Measurements from ENCODE around the gene STK11IP. TPM values are rescaled to one million over a fixed set of nuclear protein-coding genes. Genes with fewer than 3 reads are reported as not detected.

STK11IP gene
- total RNA-seq, 1 donor from 2014 or later = 58.5 TPM

GRCh38 chr2:219612577-219613286 is 15.1 kb downstream of the STK11IP start:
- ATAC-seq = no peak
- no peak for DNase-seq (ENCODE audit: low spot score)
- intact Hi-C loops (cut with DNase I) = no loop called here

- ATAC-seq = no peak
- intact Hi-C loops (cut with DNase I) = no loop called here
- no peak for DNase-seq (ENCODE audit: low spot score)
These were observed 15.9 kb downstream of the STK11IP start for GRCh38 chr2:219613461-219614070.

GRCh38 chr2:219614076-219614860 is 16.6 kb downstream of the STK11IP start:
- DNase-seq (ENCODE audit: low spot score) (no peak), ATAC-seq (no peak)
- intact Hi-C loops (cut with DNase I) = no loop called here

GRCh38 chr2:219615036-219615435 is 17.4 kb downstream of the STK11IP start:
- intact Hi-C loops (cut with DNase I) = no loop called here
- ATAC-seq (no peak), DNase-seq (ENCODE audit: low spot score) (no peak)

GRCh38 chr2:219615894-219616293 is 18.2 kb downstream of the STK11IP start:
- intact Hi-C loops (cut with DNase I) = no loop called here
- ATAC-seq (no peak), DNase-seq (ENCODE audit: low spot score) (no peak)

- ATAC-seq (peak; percentile 14), DNase-seq (ENCODE audit: low spot score) (no peak)
- intact Hi-C loops (cut with DNase I) = no loop called here
These were observed 18.9 kb downstream of the STK11IP start for GRCh38 chr2:219616550-219616949.

GRCh38 chr2:219618733-219619122 is 21.1 kb downstream of the STK11IP start:
- DNase-seq (ENCODE audit: low spot score) (no peak), ATAC-seq (no peak)
- intact Hi-C loops (cut with DNase I) = no loop called here

- DNase-seq (ENCODE audit: low spot score) (no peak), ATAC-seq (no peak)
- intact Hi-C loops (cut with DNase I) = no loop called here
These were observed 21.6 kb downstream of the STK11IP start for GRCh38 chr2:219619235-219619634.

GRCh38 chr2:219620546-219620945 is 22.9 kb downstream of the STK11IP start:
- DNase-seq (ENCODE audit: low spot score) (no peak), ATAC-seq (no peak)
- intact Hi-C loops (cut with DNase I) = no loop called here

- DNase-seq (ENCODE audit: low spot score) (no peak), ATAC-seq (no peak)
- intact Hi-C loops (cut with DNase I) = no loop called here
These were observed 24.3 kb downstream of the STK11IP start for GRCh38 chr2:219621935-219622334.

GRCh38 chr2:219622472-219622871 is 24.8 kb downstream of the STK11IP start:
- ATAC-seq (no peak), DNase-seq (ENCODE audit: low spot score) (no peak)
- intact Hi-C loops (cut with DNase I) = no loop called here

GRCh38 chr2:219624565-219624964 is 26.9 kb downstream of the STK11IP start:
- no peak for ATAC-seq
- no peak for DNase-seq (ENCODE audit: low spot score)
- intact Hi-C loops (cut with DNase I) = no loop called here

- intact Hi-C loops (cut with DNase I) = no loop called here
- DNase-seq (ENCODE audit: low spot score) = no peak
- ATAC-seq = no peak
These were observed 27.5 kb downstream of the STK11IP start for GRCh38 chr2:219625179-219625578.

GRCh38 chr2:219626540-219626939 is 28.9 kb downstream of the STK11IP start:
- intact Hi-C loops (cut with DNase I) = no loop called here
- no peak for DNase-seq (ENCODE audit: low spot score)
- no peak for ATAC-seq

- DNase-seq (ENCODE audit: low spot score) = no peak
- ATAC-seq = peak; percentile 21
- intact Hi-C loops (cut with DNase I) = no loop called here
These were observed 29.7 kb downstream of the STK11IP start, which contains the start of gene SLC4A3 for GRCh38 chr2:219627103-219628100. SLC4A3 (plus strand) TSS chr2:219627630; CDS start chr2:219627993, 363 bp downstream.

GRCh38 chr2:219628235-219628985 is 30.8 kb downstream of the STK11IP start:
- intact Hi-C loops (cut with DNase I) = no loop called here
- DNase-seq (ENCODE audit: low spot score) (no peak), ATAC-seq (no peak)

- ATAC-seq = no peak
- DNase-seq (ENCODE audit: low spot score) = no peak
- intact Hi-C loops (cut with DNase I) = no loop called here
These were observed 31.6 kb downstream of the STK11IP start for GRCh38 chr2:219628986-219629901.
